ENCODE data around the gene CACNA1G. TPM values are rescaled to one million over a fixed set of nuclear protein-coding genes. Genes with fewer than 3 reads are reported as not detected.

CACNA1G gene
- total RNA-seq, 1 experiment from 2014 or later: not detected

- DNase-seq (ENCODE audit: unreplicated experiment): no peak
- H3K4me3 Mint-ChIP-seq (ENCODE audit: unreplicated experiment): no peak overlapping the region
- no peaks in the 10 kb centered on the region for H3K9me3 Mint-ChIP-seq (ENCODE audit: unreplicated experiment)
- no peaks in the 10 kb centered on the region for H3K36me3 Mint-ChIP-seq (ENCODE audit: insufficient read depth, unreplicated experiment)
- intact Hi-C loops (cut with micrococcal nuclease): no loop called here
- no peak overlapping the region for H3K27ac Mint-ChIP-seq (ENCODE audit: low read depth, unreplicated experiment)
- ChIA-PET POLR2A (no interaction called here), CTCF (no interaction called here)
- no TSS peak for BruUV-seq (replicated peaks)
- no peaks in the 10 kb centered on the region for H3K4me1 Mint-ChIP-seq (ENCODE audit: insufficient read depth, unreplicated experiment)
- no peak for TF ChIP-seq CTCF (IDR thresholded peaks at IDR 0.05; ENCODE audit: unreplicated experiment)
- H3K27me3 Mint-ChIP-seq (ENCODE audit: insufficient read depth, unreplicated experiment): peaks cover 34% of the 10 kb centered on the region
Observed at GRCh38 chr17:50570032-50570431, 9.5 kb downstream of the CACNA1G start.

- Mint-ChIP-seq H3K27me3 (ENCODE audit: insufficient read depth, unreplicated experiment) (peaks cover 29% of the 10 kb centered on the region), H3K4me1 (ENCODE audit: insufficient read depth, unreplicated experiment) (no peaks in the 10 kb centered on the region), H3K36me3 (ENCODE audit: insufficient read depth, unreplicated experiment) (no peaks in the 10 kb centered on the region), H3K9me3 (ENCODE audit: unreplicated experiment) (no peaks in the 10 kb centered on the region), H3K27ac (ENCODE audit: low read depth, unreplicated experiment) (no peak overlapping the region), H3K4me3 (ENCODE audit: unreplicated experiment) (no peak overlapping the region)
- intact Hi-C loops (cut with micrococcal nuclease): no loop called here
- ChIA-PET POLR2A (no interaction called here), CTCF (no interaction called here)
- no peak for TF ChIP-seq CTCF (IDR thresholded peaks at IDR 0.05; ENCODE audit: unreplicated experiment)
- DNase-seq (ENCODE audit: unreplicated experiment): no peak
- BruUV-seq (replicated peaks): no TSS peak
Observed at GRCh38 chr17:50570528-50570927, 10.0 kb downstream of the CACNA1G start.

GRCh38 chr17:50571681-50572080 is 11.2 kb downstream of the CACNA1G start:
- no peak overlapping the region for H3K27ac Mint-ChIP-seq (ENCODE audit: low read depth, unreplicated experiment)
- ChIA-PET CTCF (interaction anchor here (0.6 kb wide), 1 partner anchor 275 kb away, joined by 5 read pairs; no protein-coding TSS in a partner anchor), POLR2A (no interaction called here)
- H3K4me3 Mint-ChIP-seq (ENCODE audit: unreplicated experiment): no peak overlapping the region
- BruUV-seq (replicated peaks): no TSS peak
- no peaks in the 10 kb centered on the region for H3K36me3 Mint-ChIP-seq (ENCODE audit: insufficient read depth, unreplicated experiment)
- intact Hi-C loops (cut with micrococcal nuclease): no loop called here
- no peak for TF ChIP-seq CTCF (IDR thresholded peaks at IDR 0.05; ENCODE audit: unreplicated experiment)
- H3K27me3 Mint-ChIP-seq (ENCODE audit: insufficient read depth, unreplicated experiment): peaks cover 18% of the 10 kb centered on the region
- DNase-seq (ENCODE audit: unreplicated experiment): no peak
- H3K4me1 Mint-ChIP-seq (ENCODE audit: insufficient read depth, unreplicated experiment): no peaks in the 10 kb centered on the region
- no peaks in the 10 kb centered on the region for H3K9me3 Mint-ChIP-seq (ENCODE audit: unreplicated experiment)

- ChIA-PET CTCF (interaction anchor here (1.6 kb wide), 1 partner anchor 13 kb away, joined by 3 read pairs; no protein-coding TSS in a partner anchor), POLR2A (no interaction called here)
- Mint-ChIP-seq H3K9me3 (ENCODE audit: unreplicated experiment) (no peaks in the 10 kb centered on the region), H3K27ac (ENCODE audit: low read depth, unreplicated experiment) (no peak overlapping the region), H3K27me3 (ENCODE audit: insufficient read depth, unreplicated experiment) (peaks cover 10% of the 10 kb centered on the region), H3K4me3 (ENCODE audit: unreplicated experiment) (no peak overlapping the region), H3K36me3 (ENCODE audit: insufficient read depth, unreplicated experiment) (no peaks in the 10 kb centered on the region), H3K4me1 (ENCODE audit: insufficient read depth, unreplicated experiment) (no peaks in the 10 kb centered on the region)
- no TSS peak for BruUV-seq (replicated peaks)
- TF ChIP-seq CTCF (IDR thresholded peaks at IDR 0.05; ENCODE audit: unreplicated experiment): no peak
- no peak for DNase-seq (ENCODE audit: unreplicated experiment)
- intact Hi-C loops (cut with micrococcal nuclease): no loop called here
Observed at GRCh38 chr17:50572541-50572940, 12.0 kb downstream of the CACNA1G start.

Measured in MCF 10A (cell line).